Kidney (tissue), 14 donors: Measurements from ENCODE around the gene IL1B. TPM values are rescaled to one million over a fixed set of nuclear protein-coding genes. Genes with fewer than 3 reads are reported as not detected.

ENCODE experiments used
- DNase-seq, 5 donors: peaks; one replicate each; pipeline ENCODE4 v3.0.0-alpha.2; 2013 to 2020
- FAIRE-seq: peaks from 2 replicates; lab custom pipeline; 2012; peaks lifted over from hg19 to GRCh38; lab: Jason Lieb, UNC
- H3K27ac ChIP-seq, 2 donors: one replicate each; pipeline ENCODE4 v1.7.0; 2013; ENCODE audit warnings: low read depth in 2 of 2, low read length in 2 of 2, inconsistent platforms in 1 of 2
- H3K27me3 ChIP-seq: one replicate; pipeline ENCODE4 v1.7.1; 2013; ENCODE audit warnings: low read length, inconsistent platforms; ENCODE audit not compliant: control insufficient read depth, insufficient read depth
- H3K36me3 ChIP-seq, 3 donors: one replicate each; pipeline versions ENCODE4 v1.7.0 to v1.7.1; 2013; ENCODE audit warnings: low read length in 3 of 3, control low read depth in 1 of 3, inconsistent platforms in 1 of 3; ENCODE audit not compliant: insufficient read depth in 3 of 3, control insufficient read depth in 2 of 3
- H3K4me1 ChIP-seq, 3 donors: one replicate each; pipeline versions ENCODE4 v1.7.0 to v1.7.1; 2013; ENCODE audit warnings: low read length in 3 of 3, inconsistent platforms in 1 of 3, low read depth in 1 of 3; ENCODE audit not compliant: control insufficient read depth in 2 of 3, insufficient read depth in 2 of 3
- H3K4me3 ChIP-seq, 3 donors: one replicate each; pipeline versions ENCODE4 v1.7.0 to v1.8.1; 2013; ENCODE audit warnings: low read length in 3 of 3, control low read depth in 1 of 3, inconsistent platforms in 1 of 3
- H3K9ac ChIP-seq, 3 donors: one replicate each; pipeline versions ENCODE4 v1.7.0 to v1.7.1; 2013; ENCODE audit warnings: low read length in 3 of 3, control low read depth in 1 of 3, inconsistent platforms in 1 of 3
- H3K9me3 ChIP-seq, 3 donors: one replicate each; pipeline versions ENCODE4 v1.7.0 to v1.7.1; 2013; ENCODE audit warnings: low read length in 3 of 3, control low read depth in 1 of 3, inconsistent platforms in 1 of 3; ENCODE audit not compliant: control insufficient read depth in 2 of 3, insufficient read depth in 1 of 3
- CTCF ChIP-seq: IDR thresholded peaks from 3 replicates; pipeline ENCODE4 v1.5.1; 2012; ENCODE audit warnings: mild to moderate bottlenecking, moderate library complexity, borderline replicate concordance; ENCODE audit not compliant: insufficient read depth; ENCODE audit errors: extremely low read depth
- intact Hi-C: fragments of 100-400 bp; cut with DNase I; formaldehyde crosslinking; loops from one replicate; pipeline ENCODE4 v1.11.1; 2022
- polyA plus RNA-seq: library from polyadenylated mRNA; stranded (reverse); fragments of 350-450 nt; fragmentation: Illumina TruSeq; extraction: RNeasy Lipid Tissue Mini Kit (QIAGEN cat#74804); gene quantifications from one replicate; pipeline ENCODE4 v1.2.3, GENCODE V29; 2014; ENCODE audit warnings: low read depth, low replicate concordance; ENCODE audit not compliant: insufficient read depth
- total RNA-seq: library from RNA; stranded (reverse); fragmentation: NEBNext Ultra II Directional; extraction: Animal tissue kit (Norgen Biotek cat#: 25700); gene quantifications from one replicate; pipeline ENCODE4 v1.2.1, GENCODE V29; 2021
- donor health status: control.
- donor health status: control.
- donor health status: control.
- donor health status: control.
- donor health status: control.
- donor health status: DM: yes; HTN: yes; CAD: no.
- donor health status: Normal renal cell carcinoma (clear cell type).

Gene IL1B
- total and polyA plus RNA-seq, 2 donors from 2014 or later: 0.56 to 2.9 TPM

- Histone ChIP-seq H3K9ac (no peak overlapping the region), H3K4me3 (no peak overlapping the region), H3K27ac (no peak overlapping the region), H3K4me1 (no peaks in the 10 kb centered on the region), H3K27me3 (no peaks in the 10 kb centered on the region), H3K36me3 (no peaks in the 10 kb centered on the region), H3K9me3 (no peaks in the 10 kb centered on the region)
- DNase-seq (no peak), FAIRE-seq (no peak)
- intact Hi-C loops: no loop called here
- TF ChIP-seq CTCF: no peak
Observed at GRCh38 chr2:112792419-112792818, 44.2 kb downstream of the IL1B start.

DNA sequence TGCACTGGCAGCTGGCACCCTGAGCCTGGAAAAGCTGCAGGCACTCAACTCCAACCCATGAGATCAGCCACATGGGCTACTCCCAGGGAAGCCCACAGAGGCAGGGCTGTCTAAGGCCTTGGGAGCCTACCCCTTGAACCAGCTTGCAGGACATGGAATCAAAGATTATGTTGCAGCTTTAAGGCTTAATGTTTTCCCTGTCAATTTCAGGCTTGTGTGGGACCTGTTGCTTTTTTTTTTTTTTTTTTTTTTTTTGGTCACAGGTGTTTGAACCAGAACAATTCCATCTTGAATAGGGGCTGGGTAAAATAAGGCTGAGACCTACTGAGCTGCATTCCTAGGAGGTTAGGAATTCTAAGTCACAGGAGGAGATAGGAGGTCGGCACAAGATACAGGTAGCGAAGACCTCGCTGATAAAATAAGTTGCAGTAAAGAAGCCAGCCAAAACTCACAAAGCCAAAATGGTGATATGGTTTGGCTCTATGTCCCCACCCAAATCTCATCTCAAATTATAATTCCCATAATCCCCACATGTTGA lies 44.8 kb downstream of the IL1B start:
- no peak for DNase-seq
- no peak overlapping the region for H3K9ac ChIP-seq
- no peak for TF ChIP-seq CTCF
- FAIRE-seq: no peak
- intact Hi-C loops: no loop called here
- no peak overlapping the region for H3K27ac ChIP-seq
- H3K36me3 ChIP-seq: no peaks in the 10 kb centered on the region
- H3K4me1 ChIP-seq: no peaks in the 10 kb centered on the region
- H3K9me3 ChIP-seq: no peaks in the 10 kb centered on the region
- H3K4me3 ChIP-seq: no peak overlapping the region
- no peaks in the 10 kb centered on the region for H3K27me3 ChIP-seq

DNA sequence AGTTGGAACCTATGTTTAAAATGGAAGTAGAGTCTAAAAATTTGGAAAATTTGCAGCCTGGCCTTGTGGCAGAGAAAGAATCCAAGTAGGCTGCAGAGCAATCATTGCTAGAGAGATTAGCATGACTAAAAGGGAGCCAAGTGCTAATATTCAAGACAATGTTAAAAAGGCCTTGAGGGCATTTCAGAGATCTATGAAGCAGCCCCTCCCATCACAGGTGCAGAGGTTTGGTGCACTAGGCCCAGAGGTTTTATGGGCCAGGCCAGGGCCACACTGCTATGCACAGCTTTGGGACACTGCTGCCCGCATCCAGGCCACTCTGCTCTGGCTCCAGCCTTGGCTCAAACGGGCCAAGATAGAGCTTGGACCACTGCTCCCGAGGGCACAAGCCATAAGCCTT lies 45.6 kb downstream of the IL1B start:
- Histone ChIP-seq H3K4me1 (no peaks in the 10 kb centered on the region), H3K9me3 (no peaks in the 10 kb centered on the region), H3K27ac (no peak overlapping the region), H3K4me3 (no peak overlapping the region), H3K36me3 (no peaks in the 10 kb centered on the region), H3K27me3 (no peaks in the 10 kb centered on the region), H3K9ac (no peak overlapping the region)
- intact Hi-C loops: no loop called here
- TF ChIP-seq CTCF: no peak
- DNase-seq: no peak
- FAIRE-seq: no peak

- Histone ChIP-seq H3K9ac (no peak overlapping the region), H3K27ac (no peak overlapping the region), H3K9me3 (no peaks in the 10 kb centered on the region), H3K27me3 (no peaks in the 10 kb centered on the region), H3K4me3 (no peak overlapping the region), H3K4me1 (no peaks in the 10 kb centered on the region), H3K36me3 (no peaks in the 10 kb centered on the region)
- no peak for TF ChIP-seq CTCF
- intact Hi-C loops: no loop called here
- DNase-seq (no peak), FAIRE-seq (no peak)
Observed at GRCh38 chr2:112790305-112790704, 46.3 kb downstream of the IL1B start.
